ENCODE measurements around the gene CLEC4F. TPM values are rescaled to one million over a fixed set of nuclear protein-coding genes. Genes with fewer than 3 reads are reported as not detected.

CLEC4F gene, protein sequence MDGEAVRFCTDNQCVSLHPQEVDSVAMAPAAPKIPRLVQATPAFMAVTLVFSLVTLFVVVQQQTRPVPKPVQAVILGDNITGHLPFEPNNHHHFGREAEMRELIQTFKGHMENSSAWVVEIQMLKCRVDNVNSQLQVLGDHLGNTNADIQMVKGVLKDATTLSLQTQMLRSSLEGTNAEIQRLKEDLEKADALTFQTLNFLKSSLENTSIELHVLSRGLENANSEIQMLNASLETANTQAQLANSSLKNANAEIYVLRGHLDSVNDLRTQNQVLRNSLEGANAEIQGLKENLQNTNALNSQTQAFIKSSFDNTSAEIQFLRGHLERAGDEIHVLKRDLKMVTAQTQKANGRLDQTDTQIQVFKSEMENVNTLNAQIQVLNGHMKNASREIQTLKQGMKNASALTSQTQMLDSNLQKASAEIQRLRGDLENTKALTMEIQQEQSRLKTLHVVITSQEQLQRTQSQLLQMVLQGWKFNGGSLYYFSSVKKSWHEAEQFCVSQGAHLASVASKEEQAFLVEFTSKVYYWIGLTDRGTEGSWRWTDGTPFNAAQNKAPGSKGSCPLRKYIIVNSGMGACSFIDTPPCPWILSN
- total RNA-seq (2014; rRNA removed; shearing (Covaris generic)) (not detected in 2 replicates), polyA plus RNA-seq (2016; fragmentation: Nextera tagmentation; extraction: Ambion mirVana) (not detected in 2 replicates)
- long read RNA-seq = 0 reads

DNA sequence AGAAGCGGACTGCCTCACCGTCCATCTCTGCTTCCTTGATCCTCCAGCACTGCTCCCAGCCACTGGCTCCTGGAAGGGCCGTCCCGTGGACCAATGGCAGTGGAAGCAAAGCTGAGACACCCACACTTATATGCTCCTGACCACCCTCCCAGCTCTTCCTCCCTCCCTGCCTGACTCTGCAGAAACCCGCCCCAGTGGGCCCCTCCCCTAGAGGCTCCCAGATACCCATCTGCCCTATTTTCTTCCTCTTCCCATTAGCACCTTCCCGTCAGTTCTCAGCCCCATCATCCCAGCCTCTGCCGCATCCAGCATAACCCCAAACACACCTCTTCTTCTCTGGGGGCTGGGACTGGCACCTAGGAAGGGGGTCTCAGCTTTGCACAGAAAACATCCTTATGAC, at the start of gene CLEC4F:
Gene CLEC4F (minus strand): TSS at position 101 of the 400 bp plus-strand sequence. CDS start 76 bp downstream, at position 25.
- H3K27me3 Mint-ChIP-seq (ENCODE audit: insufficient read depth, low read depth, poor library complexity) = peaks cover 7% of the 10 kb centered on the region
- no peak for DNase-seq (ENCODE audit: low spot score)
- H3K4me3 ChIP-seq = no peak within 1 kb of the TSS
- H3K9me3 Mint-ChIP-seq = no peaks in the 10 kb centered on the region
- ATAC-seq = no peak
- H3K4me2 ChIP-seq = no peak within 1 kb of the TSS
- H3K27me3 ChIP-seq (ENCODE audit: insufficient read depth) = peaks cover 3% of the 10 kb centered on the region; the same call in 1 of the 2 replicates
- TF ChIP-seq JUNB (IDR thresholded peaks at IDR 0.05; ENCODE audit: unreplicated experiment) (no peak), EZH2phosphoT487 (IDR thresholded peaks at IDR 0.05; ENCODE audit: unreplicated experiment) (no peak), EZH2 (IDR thresholded peaks at IDR 0.05; ENCODE audit: low read depth, unreplicated experiment) (no peak), POLR2AphosphoS5 (IDR thresholded peaks at IDR 0.05; ENCODE audit: low read depth) (no peak), NANOG (IDR thresholded peaks at IDR 0.05; ENCODE audit: borderline replicate concordance) (no peak), ZNF114 (CRISPR knock-in tag; IDR thresholded peaks at IDR 0.05) (no peak), STAT1 (IDR thresholded peaks at IDR 0.05; ENCODE audit: unreplicated experiment) (no peak), CTCF (conservative IDR thresholded peaks at IDR 0.05; ENCODE audit: low read depth in 2 of 2) (no peak), CREB1 (CRISPR knock-in tag; IDR thresholded peaks at IDR 0.05; ENCODE audit: low read depth) (no peak), ZNF331 (CRISPR knock-in tag; IDR thresholded peaks at IDR 0.05; ENCODE audit: low read depth) (no peak)
- TF ChIP-seq, protein P1, sequence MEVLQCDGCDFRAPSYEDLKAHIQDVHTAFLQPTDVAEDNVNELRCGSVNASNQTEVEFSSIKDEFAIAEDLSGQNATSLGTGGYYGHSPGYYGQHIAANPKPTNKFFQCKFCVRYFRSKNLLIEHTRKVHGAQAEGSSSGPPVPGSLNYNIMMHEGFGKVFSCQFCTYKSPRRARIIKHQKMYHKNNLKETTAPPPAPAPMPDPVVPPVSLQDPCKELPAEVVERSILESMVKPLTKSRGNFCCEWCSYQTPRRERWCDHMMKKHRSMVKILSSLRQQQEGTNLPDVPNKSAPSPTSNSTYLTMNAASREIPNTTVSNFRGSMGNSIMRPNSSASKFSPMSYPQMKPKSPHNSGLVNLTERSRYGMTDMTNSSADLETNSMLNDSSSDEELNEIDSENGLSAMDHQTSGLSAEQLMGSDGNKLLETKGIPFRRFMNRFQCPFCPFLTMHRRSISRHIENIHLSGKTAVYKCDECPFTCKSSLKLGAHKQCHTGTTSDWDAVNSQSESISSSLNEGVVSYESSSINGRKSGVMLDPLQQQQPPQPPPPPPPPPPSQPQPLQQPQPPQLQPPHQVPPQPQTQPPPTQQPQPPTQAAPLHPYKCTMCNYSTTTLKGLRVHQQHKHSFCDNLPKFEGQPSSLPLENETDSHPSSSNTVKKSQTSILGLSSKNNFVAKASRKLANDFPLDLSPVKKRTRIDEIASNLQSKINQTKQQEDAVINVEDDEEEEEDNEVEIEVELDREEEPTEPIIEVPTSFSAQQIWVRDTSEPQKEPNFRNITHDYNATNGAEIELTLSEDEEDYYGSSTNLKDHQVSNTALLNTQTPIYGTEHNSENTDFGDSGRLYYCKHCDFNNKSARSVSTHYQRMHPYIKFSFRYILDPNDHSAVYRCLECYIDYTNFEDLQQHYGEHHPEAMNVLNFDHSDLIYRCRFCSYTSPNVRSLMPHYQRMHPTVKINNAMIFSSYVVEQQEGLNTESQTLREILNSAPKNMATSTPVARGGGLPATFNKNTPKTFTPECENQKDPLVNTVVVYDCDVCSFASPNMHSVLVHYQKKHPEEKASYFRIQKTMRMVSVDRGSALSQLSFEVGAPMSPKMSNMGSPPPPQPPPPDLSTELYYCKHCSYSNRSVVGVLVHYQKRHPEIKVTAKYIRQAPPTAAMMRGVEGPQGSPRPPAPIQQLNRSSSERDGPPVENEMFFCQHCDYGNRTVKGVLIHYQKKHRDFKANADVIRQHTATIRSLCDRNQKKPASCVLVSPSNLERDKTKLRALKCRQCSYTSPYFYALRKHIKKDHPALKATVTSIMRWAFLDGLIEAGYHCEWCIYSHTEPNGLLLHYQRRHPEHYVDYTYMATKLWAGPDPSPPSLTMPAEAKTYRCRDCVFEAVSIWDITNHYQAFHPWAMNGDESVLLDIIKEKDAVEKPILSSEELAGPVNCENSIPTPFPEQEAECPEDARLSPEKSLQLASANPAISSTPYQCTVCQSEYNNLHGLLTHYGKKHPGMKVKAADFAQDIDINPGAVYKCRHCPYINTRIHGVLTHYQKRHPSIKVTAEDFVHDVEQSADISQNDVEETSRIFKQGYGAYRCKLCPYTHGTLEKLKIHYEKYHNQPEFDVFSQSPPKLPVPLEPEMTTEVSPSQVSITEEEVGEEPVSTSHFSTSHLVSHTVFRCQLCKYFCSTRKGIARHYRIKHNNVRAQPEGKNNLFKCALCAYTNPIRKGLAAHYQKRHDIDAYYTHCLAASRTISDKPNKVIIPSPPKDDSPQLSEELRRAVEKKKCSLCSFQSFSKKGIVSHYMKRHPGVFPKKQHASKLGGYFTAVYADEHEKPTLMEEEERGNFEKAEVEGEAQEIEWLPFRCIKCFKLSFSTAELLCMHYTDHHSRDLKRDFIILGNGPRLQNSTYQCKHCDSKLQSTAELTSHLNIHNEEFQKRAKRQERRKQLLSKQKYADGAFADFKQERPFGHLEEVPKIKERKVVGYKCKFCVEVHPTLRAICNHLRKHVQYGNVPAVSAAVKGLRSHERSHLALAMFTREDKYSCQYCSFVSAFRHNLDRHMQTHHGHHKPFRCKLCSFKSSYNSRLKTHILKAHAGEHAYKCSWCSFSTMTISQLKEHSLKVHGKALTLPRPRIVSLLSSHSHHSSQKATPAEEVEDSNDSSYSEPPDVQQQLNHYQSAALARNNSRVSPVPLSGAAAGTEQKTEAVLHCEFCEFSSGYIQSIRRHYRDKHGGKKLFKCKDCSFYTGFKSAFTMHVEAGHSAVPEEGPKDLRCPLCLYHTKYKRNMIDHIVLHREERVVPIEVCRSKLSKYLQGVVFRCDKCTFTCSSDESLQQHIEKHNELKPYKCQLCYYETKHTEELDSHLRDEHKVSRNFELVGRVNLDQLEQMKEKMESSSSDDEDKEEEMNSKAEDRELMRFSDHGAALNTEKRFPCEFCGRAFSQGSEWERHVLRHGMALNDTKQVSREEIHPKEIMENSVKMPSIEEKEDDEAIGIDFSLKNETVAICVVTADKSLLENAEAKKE (CRISPR knock-in tag; IDR thresholded peaks at IDR 0.05) = no peak
- TF ChIP-seq, protein P2, sequence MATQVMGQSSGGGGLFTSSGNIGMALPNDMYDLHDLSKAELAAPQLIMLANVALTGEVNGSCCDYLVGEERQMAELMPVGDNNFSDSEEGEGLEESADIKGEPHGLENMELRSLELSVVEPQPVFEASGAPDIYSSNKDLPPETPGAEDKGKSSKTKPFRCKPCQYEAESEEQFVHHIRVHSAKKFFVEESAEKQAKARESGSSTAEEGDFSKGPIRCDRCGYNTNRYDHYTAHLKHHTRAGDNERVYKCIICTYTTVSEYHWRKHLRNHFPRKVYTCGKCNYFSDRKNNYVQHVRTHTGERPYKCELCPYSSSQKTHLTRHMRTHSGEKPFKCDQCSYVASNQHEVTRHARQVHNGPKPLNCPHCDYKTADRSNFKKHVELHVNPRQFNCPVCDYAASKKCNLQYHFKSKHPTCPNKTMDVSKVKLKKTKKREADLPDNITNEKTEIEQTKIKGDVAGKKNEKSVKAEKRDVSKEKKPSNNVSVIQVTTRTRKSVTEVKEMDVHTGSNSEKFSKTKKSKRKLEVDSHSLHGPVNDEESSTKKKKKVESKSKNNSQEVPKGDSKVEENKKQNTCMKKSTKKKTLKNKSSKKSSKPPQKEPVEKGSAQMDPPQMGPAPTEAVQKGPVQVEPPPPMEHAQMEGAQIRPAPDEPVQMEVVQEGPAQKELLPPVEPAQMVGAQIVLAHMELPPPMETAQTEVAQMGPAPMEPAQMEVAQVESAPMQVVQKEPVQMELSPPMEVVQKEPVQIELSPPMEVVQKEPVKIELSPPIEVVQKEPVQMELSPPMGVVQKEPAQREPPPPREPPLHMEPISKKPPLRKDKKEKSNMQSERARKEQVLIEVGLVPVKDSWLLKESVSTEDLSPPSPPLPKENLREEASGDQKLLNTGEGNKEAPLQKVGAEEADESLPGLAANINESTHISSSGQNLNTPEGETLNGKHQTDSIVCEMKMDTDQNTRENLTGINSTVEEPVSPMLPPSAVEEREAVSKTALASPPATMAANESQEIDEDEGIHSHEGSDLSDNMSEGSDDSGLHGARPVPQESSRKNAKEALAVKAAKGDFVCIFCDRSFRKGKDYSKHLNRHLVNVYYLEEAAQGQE (IDR thresholded peaks at IDR 0.05; ENCODE audit: unreplicated experiment) = no peak
- TF ChIP-seq, protein P3, sequence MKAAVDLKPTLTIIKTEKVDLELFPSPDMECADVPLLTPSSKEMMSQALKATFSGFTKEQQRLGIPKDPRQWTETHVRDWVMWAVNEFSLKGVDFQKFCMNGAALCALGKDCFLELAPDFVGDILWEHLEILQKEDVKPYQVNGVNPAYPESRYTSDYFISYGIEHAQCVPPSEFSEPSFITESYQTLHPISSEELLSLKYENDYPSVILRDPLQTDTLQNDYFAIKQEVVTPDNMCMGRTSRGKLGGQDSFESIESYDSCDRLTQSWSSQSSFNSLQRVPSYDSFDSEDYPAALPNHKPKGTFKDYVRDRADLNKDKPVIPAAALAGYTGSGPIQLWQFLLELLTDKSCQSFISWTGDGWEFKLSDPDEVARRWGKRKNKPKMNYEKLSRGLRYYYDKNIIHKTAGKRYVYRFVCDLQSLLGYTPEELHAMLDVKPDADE (IDR thresholded peaks at IDR 0.05) = no peak
- no peaks in the 10 kb centered on the region for H3K4me1 ChIP-seq (ENCODE audit: insufficient read depth)
- no peak within 1 kb of the TSS for H3K4me3 Mint-ChIP-seq
- no peaks in the 10 kb centered on the region for H3K36me3 Mint-ChIP-seq (ENCODE audit: low read depth)
- no peaks in the 10 kb centered on the region for H3K36me3 ChIP-seq (ENCODE audit: insufficient read depth)
- H2AFZ ChIP-seq = no peak within 1 kb of the TSS
- no peaks in the 10 kb centered on the region for H4K20me1 ChIP-seq (replicated peaks; ENCODE audit: insufficient read depth)
- no peaks in the 10 kb centered on the region; the same call in 2 of the 3 replicates for H3K4me1 Mint-ChIP-seq
- H3K79me2 ChIP-seq (replicated peaks; ENCODE audit: insufficient read depth) = no peaks in the 10 kb centered on the region
- no peak within 1 kb of the TSS for H3K27ac Mint-ChIP-seq
- H3K27ac ChIP-seq (ENCODE audit: low read depth) = no peak within 1 kb of the TSS
- H3F3A ChIP-seq (replicated peaks; ENCODE audit: low read depth) = no peaks in the 10 kb centered on the region
- peaks cover 4% of the 10 kb centered on the region; the same call in 1 of the 2 replicates for H3K9me2 ChIP-seq (ENCODE audit: insufficient read depth)
